Osteocyte (in vitro differentiated cells): ENCODE measurements around the gene USP44. TPM values are rescaled to one million over a fixed set of nuclear protein-coding genes. Genes with fewer than 3 reads are reported as not detected.
A peak's percentile ranks its signal among the peaks of the same experiment; 100 is the strongest.

ENCODE experiments used
- DNase-seq: peaks from one replicate; pipeline ENCODE4 v3.0.0; 2021; ENCODE audit warnings: mixed read lengths; ENCODE audit not compliant: unreplicated experiment; ENCODE audit errors: extremely low spot score
- H3K27ac Mint-ChIP-seq: one replicate; pipeline ENCODE4 v1.8.0; 2021; ENCODE audit warnings: mild to moderate bottlenecking, mixed read lengths; ENCODE audit not compliant: unreplicated experiment
- H3K27me3 Mint-ChIP-seq: one replicate; pipeline ENCODE4 v1.8.0; 2021; ENCODE audit warnings: mixed read lengths; ENCODE audit not compliant: unreplicated experiment
- H3K36me3 Mint-ChIP-seq: one replicate; pipeline ENCODE4 v1.8.0; 2021; ENCODE audit warnings: mixed read lengths; ENCODE audit not compliant: unreplicated experiment
- H3K4me1 Mint-ChIP-seq: one replicate; pipeline ENCODE4 v1.8.0; 2021; ENCODE audit warnings: mixed read lengths; ENCODE audit not compliant: unreplicated experiment
- H3K4me3 Mint-ChIP-seq: one replicate; pipeline ENCODE4 v1.8.0; 2021; ENCODE audit warnings: mild to moderate bottlenecking, moderate library complexity, mixed read lengths; ENCODE audit not compliant: unreplicated experiment
- H3K9me3 Mint-ChIP-seq: one replicate; pipeline ENCODE4 v1.8.0; 2021; ENCODE audit warnings: mixed read lengths; ENCODE audit not compliant: unreplicated experiment
- CTCF ChIP-seq: fragments of 200-600 bp; sonication (generic); IDR thresholded peaks from 2 replicates; pipeline ENCODE4 v1.5.0; 2021; ENCODE audit warnings: antibody characterized with exemption, mild to moderate bottlenecking, moderate library complexity
- total RNA-seq: library from RNA; stranded (reverse); gene quantifications from 2 replicates; pipeline ENCODE4 v1.2.1, GENCODE V29; 2021

The USP44 gene
- total RNA-seq, 1 donor from 2014 or later, result 0.73 TPM

- H3K27ac Mint-ChIP-seq, result no peak overlapping the region
- no peaks in the 10 kb centered on the region for H3K36me3 Mint-ChIP-seq
- no peaks in the 10 kb centered on the region for H3K27me3 Mint-ChIP-seq
- TF ChIP-seq CTCF, result no peak
- no peak for DNase-seq
- no peak overlapping the region for H3K4me3 Mint-ChIP-seq
- H3K4me1 Mint-ChIP-seq, result peaks cover 7% of the 10 kb centered on the region
- no peaks in the 10 kb centered on the region for H3K9me3 Mint-ChIP-seq
These were observed 40.5 kb upstream of the USP44 start for GRCh38 chr12:95591731-95592130.

- no peaks in the 10 kb centered on the region for H3K27me3 Mint-ChIP-seq
These were observed 39.5 kb upstream of the USP44 start for GRCh38 chr12:95590775-95591174.

GRCh38 chr12:95583933-95584332, 32.7 kb upstream of the USP44 start:
- peaks cover 16% of the 10 kb centered on the region for H3K4me1 Mint-ChIP-seq
- no peak for DNase-seq
- no peak overlapping the region for H3K4me3 Mint-ChIP-seq
- no peak overlapping the region for H3K27ac Mint-ChIP-seq
- no peak for TF ChIP-seq CTCF
- no peaks in the 10 kb centered on the region for H3K9me3 Mint-ChIP-seq
- no peaks in the 10 kb centered on the region for H3K36me3 Mint-ChIP-seq
- H3K27me3 Mint-ChIP-seq, result no peaks in the 10 kb centered on the region

More at GRCh38 chr12:95590775-95591174, 39.5 kb upstream of the USP44 start:
- Mint-ChIP-seq H3K9me3 (no peaks in the 10 kb centered on the region), H3K27ac (no peak overlapping the region), H3K4me3 (no peak overlapping the region), H3K4me1 (peaks cover 7% of the 10 kb centered on the region), H3K36me3 (no peaks in the 10 kb centered on the region)
- DNase-seq, result no peak
- no peak for TF ChIP-seq CTCF

- peak; percentile 77 for TF ChIP-seq CTCF
These were observed 31.2 kb upstream of the USP44 start for GRCh38 chr12:95582230-95583058.

GRCh38 chr12:95577820-95578219, 26.5 kb upstream of the USP44 start:
- no peak for TF ChIP-seq CTCF
- Mint-ChIP-seq H3K4me3 (no peak overlapping the region), H3K36me3 (no peaks in the 10 kb centered on the region), H3K4me1 (peaks cover 14% of the 10 kb centered on the region), H3K27ac (no peak overlapping the region), H3K27me3 (peaks cover 2% of the 10 kb centered on the region), H3K9me3 (no peaks in the 10 kb centered on the region)
- no peak for DNase-seq

More at GRCh38 chr12:95582230-95583058, 31.2 kb upstream of the USP44 start:
- H3K4me1 Mint-ChIP-seq, result peaks cover 21% of the 10 kb centered on the region
- H3K27ac Mint-ChIP-seq, result peak overlapping the region; percentile 38
- DNase-seq, result no peak
- no peaks in the 10 kb centered on the region for H3K36me3 Mint-ChIP-seq
- H3K9me3 Mint-ChIP-seq, result no peaks in the 10 kb centered on the region
- no peaks in the 10 kb centered on the region for H3K27me3 Mint-ChIP-seq
- H3K4me3 Mint-ChIP-seq, result no peak overlapping the region
